CD8-positive, alpha-beta memory T cell (primary cell): ENCODE measurements around the gene OR11H7. TPM values are rescaled to one million over a fixed set of nuclear protein-coding genes. Genes with fewer than 3 reads are reported as not detected.
A peak's percentile ranks its signal among the peaks of the same experiment; 100 is the strongest.
"Not testable (repeated sequence)": the region's sequence is repeated elsewhere in the genome, so short reads cannot be mapped to it uniquely, and the experiment has no call there.

Experiments used
- CTCF ChIA-PET: fragments of 350-600 bp; sonication (Branson Sonifier 250); formaldehyde crosslinking; loops from one replicate; lab custom pipeline; 2021; ENCODE audit warnings: antibody characterized with exemption; lab: Charles Lee
- POLR2A ChIA-PET: fragments of 350-600 bp; sonication (Branson Sonifier 250); formaldehyde crosslinking; loops from one replicate; lab custom pipeline; 2021; ENCODE audit warnings: antibody characterized with exemption; lab: Charles Lee
- DNase-seq, 5 donors: peaks; one replicate each; pipeline versions ENCODE4 v3.0.0 to v3.0.0-alpha.2; 2020 to 2022; ENCODE audit warnings: mixed read lengths in 1 of 5
- H3K27ac ChIP-seq: one replicate; pipeline ENCODE4 v1.7.0; 2013; ENCODE audit warnings: low read depth, mild to moderate bottlenecking, low read length, moderate library complexity
- H3K27me3 ChIP-seq: 2 replicates; pipeline ENCODE4 v1.7.0; 2013; ENCODE audit warnings: low read length, mild to moderate bottlenecking; ENCODE audit not compliant: insufficient read depth, poor library complexity, severe bottlenecking
- H3K36me3 ChIP-seq: 2 replicates; pipeline ENCODE4 v1.7.0; 2013; ENCODE audit warnings: mild to moderate bottlenecking, low read length, moderate library complexity; ENCODE audit not compliant: insufficient read depth
- H3K4me1 ChIP-seq: 2 replicates; pipeline ENCODE4 v1.7.0; 2013; ENCODE audit warnings: mild to moderate bottlenecking, low read length, moderate library complexity; ENCODE audit not compliant: insufficient read depth
- H3K4me3 ChIP-seq: 2 replicates; pipeline ENCODE4 v1.7.0; 2013; ENCODE audit warnings: mild to moderate bottlenecking, low read length
- H3K9me3 ChIP-seq: 2 replicates; pipeline ENCODE4 v1.7.0; 2013; ENCODE audit warnings: mild to moderate bottlenecking, low read length
- H3K27ac Mint-ChIP-seq, 8 donors: one replicate each; pipeline ENCODE4 v1.8.0; 2020 to 2021; ENCODE audit warnings: mixed read lengths in 8 of 8, mild to moderate bottlenecking in 6 of 8, inconsistent platforms in 3 of 8, moderate library complexity in 3 of 8
- H3K27me3 Mint-ChIP-seq, 2 donors: one replicate each; pipeline ENCODE4 v1.8.0; 2020 to 2021; ENCODE audit warnings: mixed read lengths in 2 of 2, mild to moderate bottlenecking in 1 of 2, moderate library complexity in 1 of 2
- H3K36me3 Mint-ChIP-seq, 3 donors: one replicate each; pipeline ENCODE4 v1.8.0; 2020 to 2021; ENCODE audit warnings: mixed read lengths in 3 of 3, inconsistent platforms in 1 of 3, mild to moderate bottlenecking in 1 of 3
- H3K4me1 Mint-ChIP-seq, 3 donors: one replicate each; pipeline ENCODE4 v1.8.0; 2020 to 2021; ENCODE audit warnings: mixed read lengths in 3 of 3, inconsistent platforms in 1 of 3, mild to moderate bottlenecking in 1 of 3
- H3K4me3 Mint-ChIP-seq, 7 donors: one replicate each; pipeline ENCODE4 v1.8.0; 2020 to 2021; ENCODE audit warnings: mixed read lengths in 7 of 7, mild to moderate bottlenecking in 6 of 7, moderate library complexity in 4 of 7, inconsistent platforms in 2 of 7
- H3K9me3 Mint-ChIP-seq, 5 donors: one replicate each; pipeline ENCODE4 v1.8.0; 2020 to 2022; ENCODE audit warnings: mixed read lengths in 5 of 5, mild to moderate bottlenecking in 3 of 5, moderate library complexity in 2 of 5, inconsistent platforms in 1 of 5
- polyA plus RNA-seq: library from polyadenylated mRNA; unstranded; fragments of 300-500 nt; fragmentation: Illumina TruSeq; gene quantifications from one replicate; pipeline ENCODE4 v1.2.3, GENCODE V29; 2021
- total RNA-seq, 2 experiments: library from RNA; stranded (reverse); gene quantifications; one replicate each; pipeline ENCODE4 v1.2.3, GENCODE V29; 2021

OR11H7 gene
- total and polyA plus RNA-seq, 3 experiments from 2014 or later, result not detected

- H3K27ac ChIP-seq, H3K4me3 Mint-ChIP-seq, CTCF ChIA-PET, H3K27ac Mint-ChIP-seq, H3K36me3 Mint-ChIP-seq, H3K9me3 ChIP-seq, H3K4me1 ChIP-seq, H3K4me3 ChIP-seq, H3K9me3 Mint-ChIP-seq, H3K36me3 ChIP-seq, H3K27me3 ChIP-seq, H3K4me1 Mint-ChIP-seq, DNase-seq, POLR2A ChIA-PET: not testable (repeated sequence)
- H3K27me3 Mint-ChIP-seq, result peaks cover 10 to 24% of the 10 kb centered on the region in 2 donors
These were observed 33.6 kb upstream of the OR11H7 start for GRCh38 chr14:20195170-20195569.

- no peak for DNase-seq
- H3K27me3 Mint-ChIP-seq, result peaks cover 11 to 30% of the 10 kb centered on the region in 2 donors
- H3K9me3 Mint-ChIP-seq, result no peaks in the 10 kb centered on the region
- no peaks in the 10 kb centered on the region for H3K4me1 Mint-ChIP-seq
- Histone ChIP-seq H3K4me3 (no peak overlapping the region), H3K4me1 (no peaks in the 10 kb centered on the region), H3K27me3 (no peaks in the 10 kb centered on the region), H3K27ac (no peak overlapping the region), H3K9me3 (no peaks in the 10 kb centered on the region), H3K36me3 (no peaks in the 10 kb centered on the region)
- H3K36me3 Mint-ChIP-seq, result no peaks in the 10 kb centered on the region
- H3K4me3 Mint-ChIP-seq, result no peak overlapping the region
- ChIA-PET CTCF (no interaction called here), POLR2A (no interaction called here)
- no peak overlapping the region for H3K27ac Mint-ChIP-seq
These were observed 32.9 kb upstream of the OR11H7 start for GRCh38 chr14:20195911-20196310.

GRCh38 chr14:20197459-20197858, 31.3 kb upstream of the OR11H7 start:
- H3K36me3 ChIP-seq, result no peaks in the 10 kb centered on the region
- H3K36me3 Mint-ChIP-seq, result no peaks in the 10 kb centered on the region
- H3K27ac Mint-ChIP-seq, result no peak overlapping the region
- H3K9me3 ChIP-seq, result no peaks in the 10 kb centered on the region
- ChIA-PET POLR2A (no interaction called here), CTCF (no interaction called here)
- H3K4me1 ChIP-seq, result no peaks in the 10 kb centered on the region
- H3K27me3 Mint-ChIP-seq, result peaks cover 11 to 30% of the 10 kb centered on the region in 2 donors
- H3K9me3 Mint-ChIP-seq, result no peaks in the 10 kb centered on the region
- no peak for DNase-seq
- no peaks in the 10 kb centered on the region for H3K4me1 Mint-ChIP-seq
- H3K27me3 ChIP-seq, result no peaks in the 10 kb centered on the region
- H3K4me3 Mint-ChIP-seq, result no peak overlapping the region
- H3K4me3 ChIP-seq, result no peak overlapping the region
- no peak overlapping the region for H3K27ac ChIP-seq

GRCh38 chr14:20198991-20199390, 29.8 kb upstream of the OR11H7 start:
- H3K4me3 ChIP-seq, result no peak overlapping the region
- no peaks in the 10 kb centered on the region for H3K4me1 ChIP-seq
- Mint-ChIP-seq H3K4me1 (no peaks in the 10 kb centered on the region), H3K36me3 (no peaks in the 10 kb centered on the region), H3K27ac (no peak overlapping the region), H3K9me3 (no peaks in the 10 kb centered on the region), H3K4me3 (no peak overlapping the region), H3K27me3 (peaks cover 13 to 33% of the 10 kb centered on the region in 2 donors)
- H3K9me3 ChIP-seq, result no peaks in the 10 kb centered on the region
- ChIA-PET POLR2A (no interaction called here), CTCF (no interaction called here)
- no peaks in the 10 kb centered on the region for H3K36me3 ChIP-seq
- no peak overlapping the region for H3K27ac ChIP-seq
- DNase-seq, result no peak
- no peaks in the 10 kb centered on the region for H3K27me3 ChIP-seq

- no peak overlapping the region for H3K4me3 Mint-ChIP-seq
- CTCF ChIA-PET, result no interaction called here
- POLR2A ChIA-PET, result no interaction called here
- H3K36me3 Mint-ChIP-seq, result no peaks in the 10 kb centered on the region
- H3K27me3 Mint-ChIP-seq, result peaks cover 6 to 34% of the 10 kb centered on the region in 2 donors
- no peak overlapping the region for H3K4me3 ChIP-seq
- H3K27ac Mint-ChIP-seq, result no peak overlapping the region
- H3K4me1 ChIP-seq, result no peaks in the 10 kb centered on the region
- no peaks in the 10 kb centered on the region for H3K36me3 ChIP-seq
- DNase-seq, result no peak
- no peaks in the 10 kb centered on the region for H3K27me3 ChIP-seq
- H3K4me1 Mint-ChIP-seq, result no peaks in the 10 kb centered on the region
- H3K9me3 ChIP-seq, result no peaks in the 10 kb centered on the region
- H3K27ac ChIP-seq, result no peak overlapping the region
- H3K9me3 Mint-ChIP-seq, result no peaks in the 10 kb centered on the region
These were observed 24.1 kb upstream of the OR11H7 start for GRCh38 chr14:20204721-20205120.

GRCh38 chr14:20209595-20209994, 19.2 kb upstream of the OR11H7 start:
- no peaks in the 10 kb centered on the region for H3K9me3 ChIP-seq
- no peak overlapping the region for H3K4me3 ChIP-seq
- Mint-ChIP-seq H3K4me1 (no peaks in the 10 kb centered on the region), H3K4me3 (no peak overlapping the region), H3K36me3 (no peaks in the 10 kb centered on the region), H3K27me3 (peaks cover 2 to 18% of the 10 kb centered on the region in 2 donors), H3K9me3 (no peaks in the 10 kb centered on the region), H3K27ac (no peak overlapping the region)
- ChIA-PET POLR2A (no interaction called here), CTCF (no interaction called here)
- H3K27ac ChIP-seq, result no peak overlapping the region
- H3K36me3 ChIP-seq, result no peaks in the 10 kb centered on the region
- no peaks in the 10 kb centered on the region for H3K4me1 ChIP-seq
- H3K27me3 ChIP-seq, result no peaks in the 10 kb centered on the region
- DNase-seq, result no peak

GRCh38 chr14:20212406-20212805, 16.4 kb upstream of the OR11H7 start:
- H3K27me3 ChIP-seq, H3K36me3 ChIP-seq, H3K4me3 Mint-ChIP-seq, H3K9me3 Mint-ChIP-seq, H3K4me3 ChIP-seq, H3K9me3 ChIP-seq, H3K36me3 Mint-ChIP-seq, DNase-seq, H3K27ac Mint-ChIP-seq, CTCF ChIA-PET, POLR2A ChIA-PET, H3K4me1 Mint-ChIP-seq, H3K4me1 ChIP-seq, H3K27ac ChIP-seq: not testable (repeated sequence)
- peaks cover 0 to 17% of the 10 kb centered on the region in 2 donors for H3K27me3 Mint-ChIP-seq

GRCh38 chr14:20215196-20215595, 13.6 kb upstream of the OR11H7 start:
- peaks cover 0 to 3% (median 2%) of the 10 kb centered on the region in 5 donors for H3K9me3 Mint-ChIP-seq
- H3K4me1 Mint-ChIP-seq, result no peaks in the 10 kb centered on the region
- Histone ChIP-seq H3K36me3 (no peaks in the 10 kb centered on the region), H3K27me3 (no peaks in the 10 kb centered on the region), H3K9me3 (no peaks in the 10 kb centered on the region), H3K4me1 (no peaks in the 10 kb centered on the region), H3K4me3 (no peak overlapping the region), H3K27ac (no peak overlapping the region)
- no peak overlapping the region for H3K27ac Mint-ChIP-seq
- ChIA-PET POLR2A (no interaction called here), CTCF (no interaction called here)
- H3K27me3 Mint-ChIP-seq, result peaks cover 3 to 16% of the 10 kb centered on the region in 2 donors
- no peaks in the 10 kb centered on the region for H3K36me3 Mint-ChIP-seq
- H3K4me3 Mint-ChIP-seq, result no peak overlapping the region
- DNase-seq, result no peak

GRCh38 chr14:20219033-20219432, 9.7 kb upstream of the OR11H7 start:
- Mint-ChIP-seq H3K27me3 (peaks cover 7 to 30% of the 10 kb centered on the region in 2 donors), H3K4me1 (no peaks in the 10 kb centered on the region), H3K36me3 (peaks cover 0 to 1% (median 0%) of the 10 kb centered on the region in 3 donors), H3K4me3 (no peak overlapping the region), H3K9me3 (peaks cover 0 to 3% (median 2%) of the 10 kb centered on the region in 5 donors), H3K27ac (peak overlapping the region in 1 of 8 donors; percentile 70)
- Histone ChIP-seq H3K4me3 (no peak overlapping the region), H3K36me3 (no peaks in the 10 kb centered on the region), H3K27me3 (no peaks in the 10 kb centered on the region), H3K4me1 (no peaks in the 10 kb centered on the region), H3K27ac (no peak overlapping the region), H3K9me3 (no peaks in the 10 kb centered on the region)
- ChIA-PET POLR2A (no interaction called here), CTCF (no interaction called here)
- DNase-seq, result no peak
